GM23338 (cell line): Measurements from ENCODE around the gene CLUH.

Experiments used
- CTCF ChIP-seq, 2 experiments: fragments of 200-600 bp in 1 of 2; sonication (generic) in 1 of 2; conservative IDR thresholded peaks; 2 replicates each; pipeline versions ENCODE4 v1.5.1 to v1.6.1; 2016 to 2017; ENCODE audit warnings: antibody characterized with exemption in 2 of 2, low read depth in 2 of 2, mild to moderate bottlenecking in 2 of 2, moderate library complexity in 1 of 2
- EZH2 ChIP-seq: fragments of 200-600 bp; sonication (generic); IDR thresholded peaks from one replicate; pipeline ENCODE4 v1.8.0; 2017; ENCODE audit warnings: antibody characterized with exemption, mild to moderate bottlenecking, low read depth; ENCODE audit not compliant: unreplicated experiment
- JUNB ChIP-seq: IDR thresholded peaks from one replicate; pipeline ENCODE4 v1.6.1; 2016; ENCODE audit warnings: antibody characterized with exemption; ENCODE audit not compliant: unreplicated experiment
- POLR2AphosphoS5 ChIP-seq: IDR thresholded peaks from 2 replicates; pipeline ENCODE4 v1.6.1; 2016; ENCODE audit warnings: antibody characterized with exemption, low read depth
- REST ChIP-seq: IDR thresholded peaks from one replicate; pipeline ENCODE4 v1.6.1; 2018; ENCODE audit warnings: antibody characterized with exemption; ENCODE audit not compliant: unreplicated experiment
- STAT1 ChIP-seq: IDR thresholded peaks from one replicate; pipeline ENCODE4 v1.6.1; 2016; ENCODE audit warnings: antibody characterized with exemption; ENCODE audit not compliant: unreplicated experiment
- TF ChIP-seq, protein P1 (sequence below): IDR thresholded peaks from 2 replicates; pipeline ENCODE4 v1.6.1; 2016; ENCODE audit warnings: antibody characterized with exemption

DNA sequence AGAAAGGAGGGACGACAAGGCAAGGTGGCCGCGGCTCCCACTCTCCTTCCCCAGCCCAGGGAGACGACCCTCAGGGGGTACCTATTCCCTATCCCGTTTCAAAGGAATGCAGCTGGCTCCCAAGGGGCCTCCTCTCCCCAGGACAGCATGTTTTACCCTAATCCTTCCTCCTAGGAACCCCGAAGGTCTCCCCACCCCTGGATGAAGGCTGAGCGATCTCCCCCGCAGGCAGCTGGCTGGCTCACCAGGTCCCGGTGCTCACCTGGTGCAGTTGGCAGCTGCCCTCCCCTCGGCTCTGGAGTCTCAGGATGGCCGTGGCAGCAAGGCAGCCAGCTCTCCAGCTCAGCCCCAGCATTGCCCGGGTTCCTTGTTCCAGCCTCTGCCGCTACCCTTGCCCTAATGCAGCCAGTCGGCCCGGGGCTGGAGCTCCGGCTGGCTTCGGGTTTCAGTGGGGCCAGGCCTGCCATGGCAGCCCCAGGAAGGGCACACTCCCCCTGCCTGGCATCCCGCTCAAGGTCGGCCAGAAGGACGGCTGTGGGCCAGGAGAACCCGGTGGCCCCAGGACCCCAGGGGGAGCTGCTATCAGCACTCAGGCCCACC, 4.6 kb downstream of the CLUH start:
- no peak for TF ChIP-seq CTCF (conservative IDR thresholded peaks at IDR 0.05; ENCODE audit: low read depth in 2 of 2)
- TF ChIP-seq POLR2AphosphoS5, result no peak
- no peak for TF ChIP-seq REST
- TF ChIP-seq EZH2, result no peak
- TF ChIP-seq, protein P1, sequence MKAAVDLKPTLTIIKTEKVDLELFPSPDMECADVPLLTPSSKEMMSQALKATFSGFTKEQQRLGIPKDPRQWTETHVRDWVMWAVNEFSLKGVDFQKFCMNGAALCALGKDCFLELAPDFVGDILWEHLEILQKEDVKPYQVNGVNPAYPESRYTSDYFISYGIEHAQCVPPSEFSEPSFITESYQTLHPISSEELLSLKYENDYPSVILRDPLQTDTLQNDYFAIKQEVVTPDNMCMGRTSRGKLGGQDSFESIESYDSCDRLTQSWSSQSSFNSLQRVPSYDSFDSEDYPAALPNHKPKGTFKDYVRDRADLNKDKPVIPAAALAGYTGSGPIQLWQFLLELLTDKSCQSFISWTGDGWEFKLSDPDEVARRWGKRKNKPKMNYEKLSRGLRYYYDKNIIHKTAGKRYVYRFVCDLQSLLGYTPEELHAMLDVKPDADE, result no peak
- TF ChIP-seq JUNB, result no peak
- TF ChIP-seq STAT1, result no peak
